ENCODE data around the gene MAGI1. TPM values are rescaled to one million over a fixed set of nuclear protein-coding genes. Genes with fewer than 3 reads are reported as not detected.

Gene MAGI1
- total and polyA plus RNA-seq, 10 donors, result 3.5 to 104 (median 62.3) TPM

DNA sequence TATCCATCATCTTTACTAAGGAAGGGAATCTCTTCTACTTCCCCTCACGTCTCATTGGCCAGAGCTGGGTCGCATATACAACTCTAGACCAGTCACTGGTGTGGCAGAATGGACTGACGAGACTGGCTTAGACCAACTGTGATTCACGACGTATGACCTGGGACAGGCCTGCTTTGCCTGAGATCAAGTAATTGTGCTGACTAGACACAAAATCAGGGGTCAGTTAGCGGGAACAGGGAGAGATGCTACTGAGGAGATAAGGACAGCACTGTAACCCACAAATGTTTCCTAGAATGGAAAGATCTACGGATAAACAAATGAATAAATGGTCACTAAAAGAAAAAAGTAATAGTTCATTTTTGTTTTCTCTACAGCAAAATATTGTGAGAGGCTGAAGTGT is 308.3 kb downstream of the MAGI1 start:
- Histone ChIP-seq H3K27me3 (replicated peaks in 1 of 7) (no peaks in the 10 kb centered on the region), H3K9me3 (no peaks in the 10 kb centered on the region), H3K4me3 (no peak overlapping the region), H3K27ac (peak overlapping the region in 4 of 8 donors; percentile 5 to 54 (median 45)), H3K4me1 (peaks cover 0 to 28% (median 22%) of the 10 kb centered on the region in 6 donors), H3K36me3 (no peaks in the 10 kb centered on the region)
- 86 to 94% (median 89%) methylated on average over 7 of the region's 7 CpGs for WGBS, 5 donors
- intact Hi-C loops (cut with DNase I; ENCODE audit: low total_unique reads), result loop anchor here (10.0 kb wide), 1 partner anchor 296 kb away; no protein-coding TSS in a partner anchor
- DNase-seq, result no peak
- TF ChIP-seq, protein P1, sequence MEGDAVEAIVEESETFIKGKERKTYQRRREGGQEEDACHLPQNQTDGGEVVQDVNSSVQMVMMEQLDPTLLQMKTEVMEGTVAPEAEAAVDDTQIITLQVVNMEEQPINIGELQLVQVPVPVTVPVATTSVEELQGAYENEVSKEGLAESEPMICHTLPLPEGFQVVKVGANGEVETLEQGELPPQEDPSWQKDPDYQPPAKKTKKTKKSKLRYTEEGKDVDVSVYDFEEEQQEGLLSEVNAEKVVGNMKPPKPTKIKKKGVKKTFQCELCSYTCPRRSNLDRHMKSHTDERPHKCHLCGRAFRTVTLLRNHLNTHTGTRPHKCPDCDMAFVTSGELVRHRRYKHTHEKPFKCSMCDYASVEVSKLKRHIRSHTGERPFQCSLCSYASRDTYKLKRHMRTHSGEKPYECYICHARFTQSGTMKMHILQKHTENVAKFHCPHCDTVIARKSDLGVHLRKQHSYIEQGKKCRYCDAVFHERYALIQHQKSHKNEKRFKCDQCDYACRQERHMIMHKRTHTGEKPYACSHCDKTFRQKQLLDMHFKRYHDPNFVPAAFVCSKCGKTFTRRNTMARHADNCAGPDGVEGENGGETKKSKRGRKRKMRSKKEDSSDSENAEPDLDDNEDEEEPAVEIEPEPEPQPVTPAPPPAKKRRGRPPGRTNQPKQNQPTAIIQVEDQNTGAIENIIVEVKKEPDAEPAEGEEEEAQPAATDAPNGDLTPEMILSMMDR (IDR thresholded peaks at IDR 0.05 in 8 of 11, conservative IDR thresholded peaks at IDR 0.05 in 3 of 11), result no peak
- TF ChIP-seq POLR2A (IDR thresholded peaks at IDR 0.05) (no peak), POLR2AphosphoS5 (IDR thresholded peaks at IDR 0.05) (no peak)

GRCh38 chr3:65729973-65730372 is 308.7 kb downstream of the MAGI1 start:
- Histone ChIP-seq H3K36me3 (no peaks in the 10 kb centered on the region), H3K4me1 (peaks cover 0 to 28% (median 22%) of the 10 kb centered on the region in 6 donors), H3K27ac (peak overlapping the region in 6 of 8 donors; percentile 5 to 54 (median 44)), H3K27me3 (replicated peaks in 1 of 7) (no peaks in the 10 kb centered on the region), H3K4me3 (no peak overlapping the region), H3K9me3 (no peaks in the 10 kb centered on the region)
- DNase-seq, result no peak
- intact Hi-C loops (cut with DNase I; ENCODE audit: low total_unique reads), result loop anchor here (10.0 kb wide), 1 partner anchor 295 kb away; no protein-coding TSS in a partner anchor
- no peak for TF ChIP-seq POLR2A (IDR thresholded peaks at IDR 0.05)
- TF ChIP-seq, protein P1 (IDR thresholded peaks at IDR 0.05 in 8 of 11, conservative IDR thresholded peaks at IDR 0.05 in 3 of 11), result no peak
- TF ChIP-seq POLR2AphosphoS5 (IDR thresholded peaks at IDR 0.05), result no peak

DNA sequence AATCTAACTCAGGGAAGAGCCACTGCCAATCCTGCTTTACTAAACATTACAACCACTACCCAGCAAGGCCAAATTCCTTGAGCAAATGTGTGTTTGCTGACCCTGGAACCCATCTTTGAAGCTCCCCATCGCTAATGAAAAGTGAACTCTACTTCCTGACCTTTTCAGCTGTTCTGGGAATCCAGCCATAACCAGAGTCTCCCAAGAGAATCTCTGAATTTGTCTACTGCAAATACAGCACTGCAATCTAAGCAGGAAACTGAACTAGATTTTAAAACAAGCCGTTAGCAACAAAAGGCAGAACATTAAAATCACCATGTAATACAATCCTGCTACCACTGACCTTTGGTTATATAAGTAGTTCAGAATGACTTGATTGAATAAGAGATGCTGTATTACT is 309.2 kb downstream of the MAGI1 start:
- peak overlapping the region in 6 of 8 donors; percentile 5 to 54 (median 44) for H3K27ac ChIP-seq

DNA sequence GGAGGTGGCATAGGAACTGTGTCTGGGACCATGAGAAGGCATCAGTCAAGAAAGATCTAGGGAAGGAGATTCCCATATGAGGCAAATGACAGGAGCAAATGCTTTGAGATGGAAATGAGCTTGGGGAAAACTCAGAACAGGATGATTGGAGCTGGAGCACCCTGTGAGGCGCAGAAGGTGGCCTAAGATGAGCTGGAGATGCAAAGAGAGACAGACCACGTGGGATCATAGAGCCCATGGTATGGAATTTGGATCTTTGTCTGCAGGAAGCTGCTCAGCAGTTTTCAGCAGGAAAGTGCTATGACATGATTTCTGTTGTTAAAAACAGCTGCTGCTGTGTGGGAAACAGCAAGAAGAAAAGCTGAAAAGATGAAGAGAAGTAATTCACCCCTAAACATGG is 310.6 kb downstream of the MAGI1 start:
- no peak for DNase-seq
- 44 to 52% (median 48%) methylated on average over 2 of the region's 2 CpGs for WGBS, 5 donors
- Histone ChIP-seq H3K4me3 (no peak overlapping the region), H3K36me3 (no peaks in the 10 kb centered on the region), H3K9me3 (no peaks in the 10 kb centered on the region), H3K27me3 (replicated peaks in 1 of 7) (no peaks in the 10 kb centered on the region), H3K4me1 (peaks cover 0 to 28% (median 22%) of the 10 kb centered on the region in 6 donors), H3K27ac (peak overlapping the region in 1 of 8 donors; percentile 7)
- intact Hi-C loops (cut with DNase I; ENCODE audit: low total_unique reads), result no loop called here
- TF ChIP-seq POLR2A (IDR thresholded peaks at IDR 0.05) (no peak), POLR2AphosphoS5 (IDR thresholded peaks at IDR 0.05) (no peak)
- TF ChIP-seq, protein P1 (IDR thresholded peaks at IDR 0.05 in 8 of 11, conservative IDR thresholded peaks at IDR 0.05 in 3 of 11), result no peak

More for the DNA sequence above, 309.2 kb downstream of the MAGI1 start:
- peaks cover 0 to 28% (median 22%) of the 10 kb centered on the region in 6 donors for H3K4me1 ChIP-seq
- 51 to 72% (median 59%) methylated on average over 2 of the region's 2 CpGs for WGBS, 5 donors
- no peaks in the 10 kb centered on the region for H3K27me3 ChIP-seq (replicated peaks in 1 of 7)
- TF ChIP-seq POLR2AphosphoS5 (IDR thresholded peaks at IDR 0.05), result peak in 1 of 3 donors; percentile 65
- TF ChIP-seq, protein P1 (IDR thresholded peaks at IDR 0.05 in 8 of 11, conservative IDR thresholded peaks at IDR 0.05 in 3 of 11), result no peak
- H3K9me3 ChIP-seq, result no peaks in the 10 kb centered on the region
- no peak for DNase-seq
- H3K36me3 ChIP-seq, result no peaks in the 10 kb centered on the region
- intact Hi-C loops (cut with DNase I; ENCODE audit: low total_unique reads), result no loop called here
- no peak overlapping the region for H3K4me3 ChIP-seq
